Spleen (tissue), 7 donors: ENCODE data around the gene URAD.

Experiments
- POLR2A ChIP-seq, 3 donors: fragments of 450-650 bp; IDR thresholded peaks; one replicate each; pipeline ENCODE4 v1.5.1; 2017; ENCODE audit warnings: antibody characterized with exemption in 3 of 3, mild to moderate bottlenecking in 1 of 3
- TF ChIP-seq, protein P1 (sequence below), 11 experiments: fragments of 200-600 bp in 7 of 11; fragments of 450-650 bp in 4 of 11; sonication (generic) in 4 of 11; IDR thresholded peaks in 8 of 11; conservative IDR thresholded peaks in 3 of 11; 1 replicate in 7 of 11; 2 replicates in 4 of 11; pipeline versions ENCODE4 v1.4.0 to v1.8.0; 2016 to 2021; ENCODE audit warnings: antibody characterized with exemption in 11 of 11, inconsistent platforms in 4 of 11, mild to moderate bottlenecking in 1 of 11
- donor health status: DM: no; HTN: no; CAD: no; lungs with moderate emphysema.
- donor health status: DM: no; HTN: no; CAD: no.
- donor health status: DM: no; HTN: no; CAD: no.

GRCh38 chr13:28031220-28031895 is 42.9 kb upstream of the URAD start:
- TF ChIP-seq, protein P1, sequence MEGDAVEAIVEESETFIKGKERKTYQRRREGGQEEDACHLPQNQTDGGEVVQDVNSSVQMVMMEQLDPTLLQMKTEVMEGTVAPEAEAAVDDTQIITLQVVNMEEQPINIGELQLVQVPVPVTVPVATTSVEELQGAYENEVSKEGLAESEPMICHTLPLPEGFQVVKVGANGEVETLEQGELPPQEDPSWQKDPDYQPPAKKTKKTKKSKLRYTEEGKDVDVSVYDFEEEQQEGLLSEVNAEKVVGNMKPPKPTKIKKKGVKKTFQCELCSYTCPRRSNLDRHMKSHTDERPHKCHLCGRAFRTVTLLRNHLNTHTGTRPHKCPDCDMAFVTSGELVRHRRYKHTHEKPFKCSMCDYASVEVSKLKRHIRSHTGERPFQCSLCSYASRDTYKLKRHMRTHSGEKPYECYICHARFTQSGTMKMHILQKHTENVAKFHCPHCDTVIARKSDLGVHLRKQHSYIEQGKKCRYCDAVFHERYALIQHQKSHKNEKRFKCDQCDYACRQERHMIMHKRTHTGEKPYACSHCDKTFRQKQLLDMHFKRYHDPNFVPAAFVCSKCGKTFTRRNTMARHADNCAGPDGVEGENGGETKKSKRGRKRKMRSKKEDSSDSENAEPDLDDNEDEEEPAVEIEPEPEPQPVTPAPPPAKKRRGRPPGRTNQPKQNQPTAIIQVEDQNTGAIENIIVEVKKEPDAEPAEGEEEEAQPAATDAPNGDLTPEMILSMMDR (IDR thresholded peaks at IDR 0.05 in 8 of 11, conservative IDR thresholded peaks at IDR 0.05 in 3 of 11): no peak
- no peak for TF ChIP-seq POLR2A (IDR thresholded peaks at IDR 0.05)
